H1 (cell line): ENCODE results near the gene ESR1. TPM values are rescaled to one million over a fixed set of nuclear protein-coding genes. Genes with fewer than 3 reads are reported as not detected.

ENCODE experiments used
- CTCF ChIA-PET: fragments of 300-600 bp; sonication (Branson Sonifier 250); formaldehyde crosslinking; loops from one replicate; lab custom pipeline; 2021; ENCODE audit not compliant: partially characterized antibody; lab: Charles Lee
- POLR2A ChIA-PET: fragments of 300-600 bp; sonication (Branson Sonifier 250); formaldehyde crosslinking; loops from one replicate; lab custom pipeline; 2021; ENCODE audit warnings: inconsistent platforms; ENCODE audit not compliant: partially characterized antibody; lab: Charles Lee
- DNase-seq, 2 experiments: peaks; one replicate each; pipeline versions ENCODE4 v3.0.0 to v3.0.0-alpha.2; 2010 to 2022; ENCODE audit warnings: low spot score in 2 of 2, low read depth in 1 of 2, mixed read lengths in 1 of 2
- FAIRE-seq: peaks from 2 replicates; lab custom pipeline; 2011; peaks lifted over from hg19 to GRCh38; lab: Jason Lieb, UNC
- H2AFZ ChIP-seq: 2 replicates; pipeline ENCODE4 v1.8.1; 2012; ENCODE audit warnings: low read length, inconsistent platforms
- H2AK5ac ChIP-seq: 2 replicates; pipeline ENCODE4 v1.6.1; 2013; ENCODE audit warnings: low read depth, low read length
- H2BK120ac ChIP-seq: replicated peaks from 2 replicates; pipeline ENCODE3; 2013; ENCODE audit warnings: low read depth, low read length, inconsistent platforms
- H2BK12ac ChIP-seq: 2 replicates; pipeline ENCODE4 v1.6.1; 2013; ENCODE audit warnings: low read depth, low read length
- H2BK15ac ChIP-seq: 2 replicates; pipeline ENCODE4 v1.6.1; 2013; ENCODE audit warnings: low read length
- H2BK20ac ChIP-seq: 2 replicates; pipeline ENCODE4 v1.6.1; 2013; ENCODE audit warnings: low read length
- H2BK5ac ChIP-seq: 2 replicates; pipeline ENCODE4 v1.6.1; 2013; ENCODE audit warnings: low read depth, low read length
- H3K14ac ChIP-seq: 2 replicates; pipeline ENCODE4 v1.6.1; 2013; ENCODE audit warnings: inconsistent platforms; ENCODE audit not compliant: insufficient read length
- H3K18ac ChIP-seq: 2 replicates; pipeline ENCODE4 v1.6.1; 2013; ENCODE audit warnings: low read length; ENCODE audit errors: extremely low read depth
- H3K23ac ChIP-seq: 2 replicates; pipeline ENCODE4 v1.6.1; 2013; ENCODE audit warnings: inconsistent platforms; ENCODE audit not compliant: insufficient read length
- H3K23me2 ChIP-seq: 2 replicates; pipeline ENCODE4 v1.6.1; 2013; ENCODE audit warnings: low read depth, low read length
- H3K27ac ChIP-seq: 2 replicates; pipeline ENCODE4 v1.6.1; 2011; ENCODE audit warnings: low read depth, low read length, inconsistent platforms
- H3K27me3 ChIP-seq, 4 experiments: replicated peaks in 1 of 4; 1 replicate in 1 of 4; 2 replicates in 3 of 4; pipeline versions ENCODE4 v1.6.1 to v1.8.1; 2011 to 2013; ENCODE audit warnings: low read length in 3 of 4, mild to moderate bottlenecking in 3 of 4, inconsistent platforms in 2 of 4, mixed read lengths in 2 of 4, moderate library complexity in 1 of 4; ENCODE audit not compliant: control insufficient read depth in 3 of 4, insufficient read depth in 3 of 4; ENCODE audit errors: extremely low read depth in 1 of 4
- H3K36me3 ChIP-seq, 4 experiments: 2 replicates each; pipeline versions ENCODE4 v1.6.1 to v1.8.1; 2011 to 2013; ENCODE audit warnings: mild to moderate bottlenecking in 4 of 4, low read length in 3 of 4, moderate library complexity in 2 of 4, control low read depth in 1 of 4, inconsistent platforms in 1 of 4; ENCODE audit not compliant: insufficient read depth in 4 of 4, control insufficient read depth in 2 of 4
- H3K4ac ChIP-seq: replicated peaks from 2 replicates; pipeline ENCODE3; 2013; ENCODE audit warnings: low read length, low read depth, mixed read lengths, inconsistent platforms; ENCODE audit not compliant: insufficient read length
- H3K4me1 ChIP-seq, 4 experiments: replicated peaks in 1 of 4; 1 replicate in 1 of 4; 2 replicates in 3 of 4; pipeline versions ENCODE4 v1.6.1 to v1.8.1; 2011 to 2013; ENCODE audit warnings: low read length in 3 of 4, inconsistent platforms in 2 of 4, mixed read lengths in 1 of 4; ENCODE audit not compliant: insufficient read depth in 4 of 4, control insufficient read depth in 3 of 4
- H3K4me2 ChIP-seq, 2 experiments: 2 replicates each; pipeline versions ENCODE4 v1.6.1 to v1.8.1; 2011 to 2013; ENCODE audit warnings: low read depth in 2 of 2, low read length in 2 of 2, control low read depth in 1 of 2, inconsistent platforms in 1 of 2, mild to moderate bottlenecking in 1 of 2; ENCODE audit not compliant: insufficient read depth in 1 of 2
- H3K4me3 ChIP-seq, 4 experiments: fragments of 200-600, 300-600 bp in 1 of 4; sonication (generic), shearing (Covaris generic), sonication (Bioruptor Twin) in 1 of 4; 2 replicates each; pipeline versions ENCODE4 v1.5.1 to v1.8.1; 2011 to 2016; ENCODE audit warnings: low read length in 4 of 4, low read depth in 3 of 4, control low read depth in 2 of 4, inconsistent platforms in 2 of 4, mild to moderate bottlenecking in 2 of 4, mixed read lengths in 1 of 4, moderate library complexity in 1 of 4; ENCODE audit not compliant: insufficient read depth in 2 of 4; ENCODE audit errors: extremely low read depth in 1 of 4
- H3K56ac ChIP-seq: replicated peaks from 2 replicates; pipeline ENCODE3; 2013; ENCODE audit warnings: low read depth, mild to moderate bottlenecking, mixed read lengths, low read length, inconsistent platforms; ENCODE audit not compliant: insufficient read length
- H3K79me1 ChIP-seq: 2 replicates; pipeline ENCODE4 v1.6.1; 2013; ENCODE audit warnings: low read depth, low read length, control low read depth
- H3K79me2 ChIP-seq, 2 experiments: 2 replicates each; pipeline versions ENCODE4 v1.6.1 to v1.8.1; 2012 to 2013; ENCODE audit warnings: low read length in 2 of 2, mild to moderate bottlenecking in 2 of 2, inconsistent platforms in 1 of 2; ENCODE audit not compliant: insufficient read depth in 2 of 2, control insufficient read depth in 1 of 2
- H3K9ac ChIP-seq, 4 experiments: replicated peaks in 1 of 4; 1 replicate in 1 of 4; 2 replicates in 3 of 4; pipeline versions ENCODE4 v1.6.1 to v1.8.1; 2011 to 2013; ENCODE audit warnings: low read depth in 3 of 4, low read length in 3 of 4, control low read depth in 2 of 4, mild to moderate bottlenecking in 2 of 4, moderate library complexity in 2 of 4, inconsistent platforms in 1 of 4; ENCODE audit errors: extremely low read depth in 1 of 4
- H3K9me3 ChIP-seq, 2 experiments: 2 replicates each; pipeline versions ENCODE4 v1.6.1 to v1.8.1; 2012 to 2013; ENCODE audit warnings: mild to moderate bottlenecking in 2 of 2, moderate library complexity in 2 of 2, control low read depth in 1 of 2, inconsistent platforms in 1 of 2, low read depth in 1 of 2, low read length in 1 of 2, mixed read lengths in 1 of 2; ENCODE audit not compliant: insufficient read depth in 2 of 2
- H4K20me1 ChIP-seq, 2 experiments: replicated peaks in 1 of 2; 2 replicates each; pipeline versions ENCODE3 to v1.8.1; 2011 to 2013; ENCODE audit warnings: inconsistent platforms in 2 of 2, low read length in 2 of 2, mild to moderate bottlenecking in 1 of 2; ENCODE audit not compliant: insufficient read depth in 2 of 2, control insufficient read depth in 1 of 2
- H4K5ac ChIP-seq: 2 replicates; pipeline ENCODE4 v1.6.1; 2013; ENCODE audit warnings: low read length, low read depth, mixed read lengths, inconsistent platforms; ENCODE audit not compliant: insufficient read length
- H4K8ac ChIP-seq: 2 replicates; pipeline ENCODE4 v1.8.0; 2013; ENCODE audit warnings: mild to moderate bottlenecking, moderate library complexity, low read length, inconsistent platforms; ENCODE audit not compliant: insufficient read depth; ENCODE audit errors: extremely low read depth
- H4K91ac ChIP-seq: replicated peaks from 2 replicates; pipeline ENCODE3; 2013; ENCODE audit warnings: low read length, mixed read lengths, inconsistent platforms; ENCODE audit not compliant: insufficient read length
- CBX5 ChIP-seq: fragments of 300-800, 300-1000 bp; sonication (generic); IDR thresholded peaks from 2 replicates; pipeline ENCODE4 v1.7.1; 2016; ENCODE audit warnings: antibody characterized with exemption, low read length, low read depth
- HDAC2 ChIP-seq, 2 experiments: fragments of 300-600 bp in 1 of 2; sonication (generic) in 1 of 2; IDR thresholded peaks; 2 replicates each; pipeline ENCODE4 v1.6.1; 2011 to 2012; ENCODE audit warnings: low read depth in 2 of 2, low read length in 2 of 2, mild to moderate bottlenecking in 2 of 2, moderate library complexity in 2 of 2, borderline replicate concordance in 1 of 2, inconsistent platforms in 1 of 2
- KDM1A ChIP-seq: fragments of 200-600, 300-600 bp; sonication (generic); IDR thresholded peaks from 2 replicates; pipeline ENCODE4 v1.7.1; 2016; ENCODE audit warnings: mild to moderate bottlenecking, low read length, borderline replicate concordance
- WGBS, 2 experiments: shearing (Covaris generic) in 1 of 2; methylation state at CpG; one replicate each; pipeline versions ENCODE4 v1.1.6 to v1.1.7; 2013 to 2015; ENCODE audit warnings: low lambda C conversion rate in 2 of 2, mixed read lengths in 2 of 2, inconsistent platforms in 1 of 2, low coverage in 1 of 2, missing lambda C conversion rate in 1 of 2; ENCODE audit not compliant: insufficient replicate concordance in 2 of 2, insufficient coverage in 1 of 2, insufficient read length in 1 of 2; ENCODE audit errors: extremely low coverage in 1 of 2, missing lambda C conversion rate in 1 of 2; 5-methylcytosine and 5-hydroxymethylcytosine counted together
- polyA plus RNA-seq, 7 experiments: library from polyadenylated mRNA; depleted of rRNA in 3 of 7; stranded (reverse) in 5 of 7; unstranded in 2 of 7; fragments of >200 nt in 5 of 7; fragments of 200-250 nt in 2 of 7; gene quantifications; 1 replicate in 5 of 7; 2 replicates in 1 of 7; 4 replicates in 1 of 7; pipeline versions ENCODE4 v1.2.1 to v1.2.3, GENCODE V29; 2011 to 2013; ENCODE audit warnings: missing spikeins in 2 of 7, mixed read lengths in 2 of 7
- total RNA-seq: library from RNA; stranded (reverse); fragmentation: NEBNext Ultra II Directional; extraction: Animal tissue kit (Norgen Biotek cat#: 25700); gene quantifications from 2 replicates; pipeline ENCODE4 v1.2.1, GENCODE V29; 2021

The ESR1 gene
- total and polyA plus RNA-seq, 2 of the 8 experiments (the other 6 are each of a cell fraction or from before 2014, with no cell fraction given), result 0.03 to 0.17 TPM

DNA sequence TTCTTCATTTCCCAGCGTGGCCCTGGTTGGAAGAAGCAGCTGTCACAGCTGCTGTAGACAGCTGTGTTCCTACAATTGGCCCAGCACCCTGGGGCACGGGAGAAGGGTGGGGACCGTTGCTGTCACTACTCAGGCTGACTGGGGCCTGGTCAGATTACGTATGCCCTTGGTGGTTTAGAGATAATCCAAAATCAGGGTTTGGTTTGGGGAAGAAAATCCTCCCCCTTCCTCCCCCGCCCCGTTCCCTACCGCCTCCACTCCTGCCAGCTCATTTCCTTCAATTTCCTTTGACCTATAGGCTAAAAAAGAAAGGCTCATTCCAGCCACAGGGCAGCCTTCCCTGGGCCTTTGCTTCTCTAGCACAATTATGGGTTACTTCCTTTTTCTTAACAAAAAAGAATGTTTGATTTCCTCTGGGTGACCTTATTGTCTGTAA lies 292.7 kb downstream of the ESR1 start:
- CTCF ChIA-PET, result interaction anchor here (1.0 to 5.2 kb wide), 6 partner anchors 9 to 335 kb away, joined by 4 to 29 read pairs (median 6); no protein-coding TSS in a partner anchor
- Histone ChIP-seq H3K18ac (no peak overlapping the region), H2BK12ac (no peak overlapping the region), H2BK20ac (no peak overlapping the region), H2BK120ac (no peak overlapping the region), H3K27me3 (no peaks in the 10 kb centered on the region), H2BK5ac (no peak overlapping the region), H2BK15ac (no peak overlapping the region), H3K23me2 (no peaks in the 10 kb centered on the region), H2AFZ (no peak overlapping the region), H3K4me3 (no peak overlapping the region), H3K36me3 (no peaks in the 10 kb centered on the region), H3K79me2 (no peaks in the 10 kb centered on the region), H4K20me1 (no peaks in the 10 kb centered on the region), H3K4me2 (no peak overlapping the region), H4K8ac (no peak overlapping the region), H3K23ac (no peak overlapping the region), H3K79me1 (no peaks in the 10 kb centered on the region), H3K9me3 (no peaks in the 10 kb centered on the region), H3K56ac (no peak overlapping the region), H4K91ac (no peak overlapping the region), H3K14ac (no peak overlapping the region), H3K27ac (no peak overlapping the region), H3K9ac (no peak overlapping the region), H3K4me1 (peaks cover 0 to 3% (median 0%) of the 10 kb centered on the region in 4 experiments; a peak in 1 of 7 replicates), H2AK5ac (no peak overlapping the region), H3K4ac (no peak overlapping the region), H4K5ac (no peak overlapping the region)
- FAIRE-seq (no peak), DNase-seq (no peak)
- 77% methylated on average over 3 of the region's 7 CpGs; no CpG with 5 or more reads in 1 of the 2 experiments for WGBS, 2 experiments
- POLR2A ChIA-PET, result no interaction called here
- no peak for TF ChIP-seq KDM1A
- no peak for TF ChIP-seq CBX5
- TF ChIP-seq HDAC2 (IDR thresholded peaks at IDR 0.05; ENCODE audit: borderline replicate concordance in 1 of 2, low read depth in 2 of 2, low read length in 2 of 2), result no peak
